ENCODE data around the gene TMEM59.
A peak's percentile ranks its signal among the peaks of the same experiment; 100 is the strongest.
"Not testable (repeated sequence)": the region's sequence is repeated elsewhere in the genome, so short reads cannot be mapped to it uniquely, and the experiment has no call there.

TMEM59 gene

DNA sequence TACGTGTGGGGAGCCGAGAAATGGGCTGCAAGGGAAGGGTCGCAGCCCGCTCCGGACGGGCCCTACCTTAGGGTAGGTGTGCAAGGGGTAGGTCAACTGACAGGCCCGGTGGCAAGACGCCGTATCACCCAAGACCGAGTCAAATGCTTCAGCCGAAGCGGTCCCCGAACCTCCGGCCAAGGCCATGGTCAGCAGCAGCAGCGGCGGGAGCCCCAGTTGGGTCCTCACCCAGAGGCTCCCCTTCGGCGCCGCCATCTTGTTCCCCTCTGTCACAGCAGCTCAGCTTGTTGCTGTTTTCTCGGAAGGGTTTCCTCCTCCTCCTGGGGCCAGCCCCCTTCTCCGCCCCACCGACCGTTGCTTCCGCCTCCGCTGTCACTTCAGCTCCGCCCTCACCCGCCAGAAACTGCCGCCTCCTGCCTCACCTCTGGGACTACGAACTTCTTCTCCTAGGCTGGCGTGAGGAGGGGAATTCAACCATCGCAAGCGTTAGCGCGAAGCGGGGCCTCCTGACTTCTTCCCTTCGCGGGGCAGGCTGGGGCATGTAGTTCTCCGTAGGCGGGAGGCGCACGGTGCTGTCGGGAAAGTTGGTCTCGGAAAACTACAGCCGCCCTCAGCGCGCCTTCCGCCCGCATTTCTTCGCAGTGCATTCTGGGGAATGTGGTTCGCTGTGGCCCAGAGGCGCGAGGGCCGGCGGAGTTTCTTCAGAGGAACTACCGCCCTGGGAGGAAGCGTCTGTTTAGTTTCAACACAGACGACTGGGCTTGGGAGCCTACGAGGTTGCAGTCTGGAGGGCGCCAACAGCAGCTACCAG lies at the start of gene TMEM59, which contains the start of gene TCEANC2:
Gene TMEM59 (minus strand): TSS at position 271 of the 811 bp plus-strand sequence. CDS start 16 bp downstream, at position 255.
Gene TCEANC2 (plus strand): TSS at position 675 of the 811 bp plus-strand sequence. CDS start 815 bp downstream, outside the sequence.
- in situ Hi-C loops (cut with HindIII; ENCODE audit: low pct_unique_long_range_greater_than_20kb, low sequenced_read_pairs), result no loop called here
- peak; percentile 67 to 98 for DNase-seq (ENCODE audit: low read depth in 1 of 2, low spot score in 1 of 2)
- TF ChIP-seq JUND (IDR thresholded peaks at IDR 0.05; ENCODE audit: low read depth), result no peak

DNA sequence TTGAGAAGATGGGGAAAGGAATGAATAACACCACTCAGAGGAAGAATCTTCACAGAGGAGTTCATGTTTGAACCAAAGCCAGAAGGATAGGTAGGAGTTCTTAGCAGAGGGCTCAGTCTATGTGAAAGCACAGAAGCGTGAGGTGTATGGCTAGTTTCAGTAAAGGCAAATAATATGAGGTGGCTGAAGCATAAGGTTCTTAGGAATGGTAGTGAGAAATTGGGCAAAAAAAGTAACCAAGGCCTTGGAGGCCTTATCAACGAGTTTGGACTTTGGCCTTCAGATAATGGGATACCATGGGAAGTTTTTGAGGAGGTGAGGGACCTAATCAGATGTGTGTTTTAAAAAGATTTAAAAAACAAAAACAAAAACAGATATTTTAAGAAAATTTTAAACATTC lies 47.5 kb upstream of the TMEM59 start:
- in situ Hi-C loops (cut with HindIII; ENCODE audit: low pct_unique_long_range_greater_than_20kb, low sequenced_read_pairs), result no loop called here
- no peak for DNase-seq (ENCODE audit: low read depth in 1 of 2, low spot score in 1 of 2)
- no peak for TF ChIP-seq JUND (IDR thresholded peaks at IDR 0.05; ENCODE audit: low read depth)

GRCh38 chr1:54099061-54099610 lies 46.1 kb upstream of the TMEM59 start:
- no peak for DNase-seq (ENCODE audit: low read depth in 1 of 2, low spot score in 1 of 2)
- no peak for TF ChIP-seq JUND (IDR thresholded peaks at IDR 0.05; ENCODE audit: low read depth)
- in situ Hi-C loops (cut with HindIII; ENCODE audit: low pct_unique_long_range_greater_than_20kb, low sequenced_read_pairs), result no loop called here

GRCh38 chr1:54096877-54097240 lies 43.9 kb upstream of the TMEM59 start:
- TF ChIP-seq JUND (IDR thresholded peaks at IDR 0.05; ENCODE audit: low read depth), result no peak
- in situ Hi-C loops (cut with HindIII; ENCODE audit: low pct_unique_long_range_greater_than_20kb, low sequenced_read_pairs), result no loop called here
- DNase-seq (ENCODE audit: low read depth in 1 of 2, low spot score in 1 of 2), result no peak

- in situ Hi-C loops (cut with HindIII; ENCODE audit: low pct_unique_long_range_greater_than_20kb, low sequenced_read_pairs), result no loop called here
- no peak for DNase-seq (ENCODE audit: low read depth in 1 of 2, low spot score in 1 of 2)
- no peak for TF ChIP-seq JUND (IDR thresholded peaks at IDR 0.05; ENCODE audit: low read depth)
Measured at GRCh38 chr1:54096227-54096876, 43.3 kb upstream of the TMEM59 start.

GRCh38 chr1:54095546-54096226 lies 42.7 kb upstream of the TMEM59 start:
- in situ Hi-C loops (cut with HindIII; ENCODE audit: low pct_unique_long_range_greater_than_20kb, low sequenced_read_pairs), result no loop called here
- no peak for TF ChIP-seq JUND (IDR thresholded peaks at IDR 0.05; ENCODE audit: low read depth)
- no peak for DNase-seq (ENCODE audit: low read depth in 1 of 2, low spot score in 1 of 2)

DNA sequence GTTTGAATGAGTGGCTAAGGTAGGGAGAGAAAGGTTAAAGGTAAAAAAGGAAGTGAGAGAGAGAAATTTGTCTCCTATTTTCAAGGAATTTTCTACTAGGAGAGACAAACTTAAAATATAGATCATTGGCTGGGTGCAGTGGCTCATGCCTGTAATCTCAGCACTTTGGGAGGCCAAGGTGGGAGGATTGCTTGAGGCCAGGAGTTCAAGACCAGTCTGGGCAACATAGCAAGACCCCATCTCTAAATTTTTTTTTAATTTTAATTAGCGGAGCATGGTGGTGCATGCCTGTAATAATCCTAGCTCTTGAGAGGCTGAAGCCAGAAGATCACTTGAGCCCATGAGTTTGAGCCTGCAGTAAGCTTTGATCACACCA lies 41.7 kb upstream of the TMEM59 start:
- in situ Hi-C loops (cut with HindIII; ENCODE audit: low pct_unique_long_range_greater_than_20kb, low sequenced_read_pairs); DNase-seq (ENCODE audit: low read depth in 1 of 2, low spot score in 1 of 2): not testable (repeated sequence)

DNA sequence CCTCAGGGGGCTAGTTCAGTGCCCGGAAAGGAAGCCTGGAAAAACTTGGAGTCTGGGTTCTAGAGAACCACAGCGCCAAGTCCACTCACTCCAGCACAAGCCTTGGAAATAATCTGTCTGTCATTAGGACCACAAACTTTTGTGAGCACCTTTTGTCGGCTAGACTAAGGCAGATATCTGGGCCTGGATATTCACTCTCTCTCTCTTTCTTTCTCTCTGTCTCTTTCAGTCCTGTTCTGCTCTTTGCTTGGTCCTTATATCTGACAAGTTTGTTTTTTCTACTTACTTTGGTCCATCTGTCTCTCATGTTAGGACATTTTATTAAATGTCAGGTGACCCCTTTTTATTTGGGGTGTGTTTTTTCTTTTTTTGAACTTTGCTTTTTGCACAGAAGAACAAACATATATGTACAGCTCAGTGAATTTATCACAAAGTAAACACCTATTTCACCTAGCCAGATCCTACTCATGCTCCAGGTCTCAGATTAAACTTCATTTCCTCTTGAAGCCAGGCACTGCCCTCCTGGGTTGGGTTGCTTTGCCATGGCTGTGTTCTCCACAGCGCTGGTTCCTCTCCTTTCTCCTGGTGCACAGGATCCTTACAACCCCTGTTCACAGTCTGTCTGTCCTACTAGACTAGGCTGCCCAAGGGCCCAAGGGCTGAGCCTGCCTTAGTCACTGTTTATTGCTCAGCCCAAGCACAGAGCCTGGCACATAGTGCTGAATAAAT lies 41.2 kb upstream of the TMEM59 start:
- no peak for TF ChIP-seq JUND (IDR thresholded peaks at IDR 0.05; ENCODE audit: low read depth)
- in situ Hi-C loops (cut with HindIII; ENCODE audit: low pct_unique_long_range_greater_than_20kb, low sequenced_read_pairs), result no loop called here
- no peak for DNase-seq (ENCODE audit: low read depth in 1 of 2, low spot score in 1 of 2)

GRCh38 chr1:54091666-54092065 lies 38.7 kb upstream of the TMEM59 start:
- no peak for TF ChIP-seq JUND (IDR thresholded peaks at IDR 0.05; ENCODE audit: low read depth)
- no peak for DNase-seq (ENCODE audit: low read depth in 1 of 2, low spot score in 1 of 2)
- in situ Hi-C loops (cut with HindIII; ENCODE audit: low pct_unique_long_range_greater_than_20kb, low sequenced_read_pairs), result no loop called here

- in situ Hi-C loops (cut with HindIII; ENCODE audit: low pct_unique_long_range_greater_than_20kb, low sequenced_read_pairs), result no loop called here
- no peak for DNase-seq (ENCODE audit: low read depth in 1 of 2, low spot score in 1 of 2)
- TF ChIP-seq JUND (IDR thresholded peaks at IDR 0.05; ENCODE audit: low read depth), result no peak
Measured at GRCh38 chr1:54088385-54088784, 35.4 kb upstream of the TMEM59 start.

GRCh38 chr1:54086754-54087153 lies 33.8 kb upstream of the TMEM59 start:
- in situ Hi-C loops (cut with HindIII; ENCODE audit: low pct_unique_long_range_greater_than_20kb, low sequenced_read_pairs), result no loop called here
- no peak for DNase-seq (ENCODE audit: low read depth in 1 of 2, low spot score in 1 of 2)
- no peak for TF ChIP-seq JUND (IDR thresholded peaks at IDR 0.05; ENCODE audit: low read depth)

DNA sequence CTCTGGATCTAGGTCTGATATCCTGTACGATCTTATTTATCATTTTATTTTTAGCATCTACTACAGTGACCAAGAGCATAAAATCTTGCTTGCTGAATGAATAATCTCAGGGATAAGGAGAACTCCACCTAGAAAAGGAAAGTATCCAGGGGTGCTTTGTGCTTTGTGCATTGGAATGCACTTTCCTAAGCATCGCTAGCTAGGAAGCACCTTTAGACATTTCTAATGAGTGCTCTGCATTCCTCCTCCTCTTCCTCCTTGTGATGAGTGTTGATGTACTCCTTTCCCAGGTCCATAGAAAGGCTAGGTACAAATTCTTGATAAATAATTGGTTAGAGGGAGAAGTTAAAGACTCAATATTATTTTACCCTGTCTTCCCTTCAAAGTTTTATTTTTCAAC lies 31.8 kb upstream of the TMEM59 start:
- TF ChIP-seq JUND (IDR thresholded peaks at IDR 0.05; ENCODE audit: low read depth), result no peak
- in situ Hi-C loops (cut with HindIII; ENCODE audit: low pct_unique_long_range_greater_than_20kb, low sequenced_read_pairs), result no loop called here
- DNase-seq (ENCODE audit: low read depth in 1 of 2, low spot score in 1 of 2), result no peak
